GM18867 (cell line): ENCODE results near the gene ASMT.
"Not testable (repeated sequence)": the region's sequence is repeated elsewhere in the genome, so short reads cannot be mapped to it uniquely, and the experiment has no call there.

Experiments
- ATAC-seq: cut with Tn5 transposase; IDR thresholded peaks from one replicate; pipeline ENCODE4 v1.9.1; 2021; ENCODE audit warnings: mild to moderate bottlenecking, moderate library complexity; ENCODE audit not compliant: unreplicated experiment

Gene ASMT

DNA sequence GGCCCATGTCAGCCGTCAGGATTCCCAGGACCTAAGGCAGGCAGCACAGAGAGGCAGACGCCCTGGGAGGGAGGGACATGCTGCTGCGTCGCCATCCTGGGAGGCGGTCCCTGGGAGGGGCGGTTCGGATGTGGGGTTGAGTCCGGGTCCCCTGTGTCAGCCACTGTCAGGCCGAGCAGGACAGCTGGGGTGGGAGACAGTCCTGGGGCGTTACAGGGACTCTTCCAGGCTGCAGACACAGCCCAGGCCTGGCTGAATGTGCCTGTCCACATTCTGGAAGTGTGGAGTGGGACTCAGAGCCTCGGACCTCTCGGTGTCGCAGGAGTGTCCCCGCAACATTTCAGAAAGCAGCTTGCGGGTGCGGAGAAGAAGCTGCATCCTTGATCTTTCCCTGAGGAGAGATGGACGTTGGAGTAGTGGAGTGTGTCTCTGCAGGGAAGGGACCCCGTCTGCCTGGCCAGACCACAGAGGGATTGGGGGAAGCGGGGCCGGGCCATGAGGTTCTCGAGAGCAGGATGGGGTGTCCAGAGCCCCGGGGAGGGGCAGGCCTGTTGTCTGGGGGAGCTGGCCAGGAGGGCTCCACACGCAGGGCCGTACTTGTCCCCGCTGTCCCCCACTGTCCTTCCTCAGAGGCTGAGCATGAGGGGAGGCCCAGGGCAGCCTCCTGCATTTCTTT, 17.4 kb upstream of the ASMT start:
- no peak for ATAC-seq

DNA sequence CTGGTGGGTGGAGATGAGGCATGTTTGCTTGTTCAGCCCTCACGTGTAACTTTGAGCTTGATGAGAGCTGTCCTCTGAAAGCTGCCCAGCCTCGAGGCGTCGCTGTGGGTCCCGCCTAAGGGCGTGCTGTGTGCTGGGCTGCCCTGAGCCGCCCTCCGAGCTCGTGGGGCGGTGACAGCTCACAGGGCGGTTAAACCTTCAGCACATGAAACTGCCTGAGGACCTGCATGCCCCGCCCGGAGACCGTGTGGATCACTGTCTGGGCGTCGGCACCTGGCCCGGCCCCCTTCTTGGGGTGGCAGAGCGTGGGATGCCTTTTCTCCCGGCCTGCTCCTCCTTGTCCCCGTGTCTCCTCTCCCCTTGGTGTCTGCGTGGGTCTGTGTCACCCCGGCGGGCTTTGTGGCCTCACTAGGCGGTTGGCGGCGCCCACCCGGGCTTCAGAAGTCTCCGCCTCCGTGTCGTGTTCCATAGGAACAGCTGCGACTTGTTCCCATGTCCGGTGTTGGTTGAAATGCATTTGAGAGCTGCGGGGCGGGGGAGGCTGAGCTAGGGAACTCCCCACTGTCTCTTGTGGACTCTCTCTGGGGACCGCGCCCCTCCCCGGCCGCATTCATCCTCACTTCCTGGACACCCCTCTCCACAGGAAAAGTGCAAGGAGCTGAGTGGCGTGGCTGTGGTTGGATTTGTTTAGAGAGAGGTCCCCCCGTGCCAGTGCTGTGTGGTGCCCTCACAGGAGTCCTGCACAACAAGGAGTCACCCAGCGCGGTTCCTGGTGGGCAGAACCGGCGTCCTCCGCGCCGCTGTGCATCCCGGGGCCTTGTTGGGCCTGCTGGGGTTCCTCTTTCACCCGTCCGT, 16.6 kb upstream of the ASMT start:
- ATAC-seq: no peak

DNA sequence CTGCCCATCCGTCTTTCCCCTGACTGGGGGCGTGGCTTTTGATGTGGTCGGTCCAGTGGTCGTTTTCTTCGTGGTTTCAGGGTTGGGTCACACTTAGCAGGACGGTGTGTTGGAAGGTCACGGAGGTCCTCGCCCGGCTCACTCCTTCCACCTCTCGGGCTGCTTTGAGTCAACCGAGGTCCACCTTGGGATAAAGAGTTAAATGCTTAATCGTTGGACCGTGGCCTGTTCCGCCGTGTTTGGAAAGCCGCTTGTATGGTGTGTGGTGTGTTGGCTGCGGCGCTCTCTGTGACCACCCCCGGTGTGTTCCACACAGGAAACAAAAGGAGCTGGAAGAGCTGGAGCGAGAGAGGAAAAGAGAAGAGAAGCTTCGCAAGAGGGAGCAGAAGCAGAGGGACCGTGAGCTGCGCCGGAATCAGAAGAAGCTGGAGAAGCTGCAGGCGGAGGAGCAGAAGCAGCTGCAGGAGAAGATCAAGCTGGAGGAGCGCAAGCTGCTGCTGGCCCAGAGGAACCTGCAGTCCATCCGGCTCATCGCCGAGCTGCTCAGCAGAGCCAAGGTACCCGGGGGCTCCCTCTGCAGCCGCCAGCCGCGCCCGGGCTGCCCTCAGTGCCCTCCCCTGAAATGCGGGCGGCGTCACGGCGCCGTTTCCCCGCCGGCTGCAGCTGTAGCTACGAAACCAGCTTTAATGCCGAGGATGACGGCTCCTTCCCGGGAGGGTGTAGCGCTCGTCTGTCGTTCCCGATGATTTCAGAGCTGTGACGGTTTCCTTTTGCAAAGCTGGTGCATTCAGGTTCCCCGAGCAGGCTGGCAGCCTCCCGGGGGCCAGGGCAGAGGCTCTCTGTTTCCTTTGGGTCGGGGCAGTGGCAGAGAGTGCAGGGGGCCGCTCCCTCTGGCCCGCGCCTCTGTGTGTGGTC, 15.7 kb upstream of the ASMT start:
- no peak for ATAC-seq

DNA sequence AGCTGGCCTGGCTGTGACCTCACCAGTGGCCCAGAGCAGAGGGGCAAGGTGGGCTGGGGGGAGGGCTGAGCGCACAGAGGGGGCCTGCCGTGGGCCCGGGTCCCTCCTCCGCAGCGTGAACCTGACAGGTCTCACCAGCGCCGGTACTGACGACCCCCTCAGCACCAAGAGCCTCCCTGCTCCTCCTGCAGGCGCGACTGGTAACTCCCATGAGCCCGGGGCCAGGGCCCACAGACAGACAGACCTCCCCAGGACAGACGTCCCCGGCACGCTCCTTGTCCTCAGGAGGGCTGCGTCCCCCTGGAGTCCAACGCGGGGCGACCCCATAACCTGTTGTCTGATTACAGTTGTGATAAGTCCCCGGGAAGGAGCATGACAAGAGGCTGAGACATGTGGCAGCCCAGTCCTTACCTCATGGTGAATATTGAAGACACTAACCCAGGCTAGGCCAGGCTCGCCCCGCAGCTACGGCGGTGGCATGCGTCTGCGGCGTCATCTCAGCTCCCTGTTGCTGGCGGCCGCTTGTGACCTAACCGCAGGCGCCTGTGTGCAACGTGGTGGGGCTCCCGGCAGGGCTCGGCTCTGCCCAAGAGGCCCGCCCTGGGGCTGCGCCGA, 15.0 kb upstream of the ASMT start:
- no peak for ATAC-seq

DNA sequence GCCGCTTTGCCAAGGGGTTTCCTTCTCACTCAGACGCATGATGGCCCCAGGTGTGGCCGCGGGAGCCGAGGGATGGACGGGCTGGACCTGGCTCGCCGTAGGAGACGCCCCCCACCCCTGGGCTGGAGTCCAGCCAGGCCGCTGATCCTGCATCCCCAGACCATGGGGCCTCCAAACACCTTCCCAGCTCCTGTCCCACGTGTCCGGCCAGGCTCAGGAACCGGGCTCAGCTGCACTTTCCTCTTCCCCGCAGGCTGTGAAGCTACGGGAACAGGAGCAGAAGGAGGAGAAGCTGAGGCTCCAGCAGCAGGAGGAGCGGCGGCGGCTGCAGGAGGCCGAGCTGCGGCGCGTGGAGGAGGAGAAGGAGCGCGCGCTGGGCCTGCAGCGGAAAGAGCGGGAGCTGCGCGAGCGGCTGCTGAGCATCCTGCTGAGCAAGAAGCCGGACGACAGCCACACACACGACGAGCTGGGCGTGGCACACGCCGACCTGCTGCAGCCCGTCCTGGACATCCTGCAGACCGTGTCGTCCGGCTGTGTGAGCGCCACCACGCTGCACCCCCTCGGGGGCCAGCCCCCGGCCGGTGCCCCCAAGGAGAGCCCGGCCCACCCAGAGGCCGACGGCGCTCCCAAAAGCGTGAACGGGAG, 14.3 kb upstream of the ASMT start:
- no peak for ATAC-seq

DNA sequence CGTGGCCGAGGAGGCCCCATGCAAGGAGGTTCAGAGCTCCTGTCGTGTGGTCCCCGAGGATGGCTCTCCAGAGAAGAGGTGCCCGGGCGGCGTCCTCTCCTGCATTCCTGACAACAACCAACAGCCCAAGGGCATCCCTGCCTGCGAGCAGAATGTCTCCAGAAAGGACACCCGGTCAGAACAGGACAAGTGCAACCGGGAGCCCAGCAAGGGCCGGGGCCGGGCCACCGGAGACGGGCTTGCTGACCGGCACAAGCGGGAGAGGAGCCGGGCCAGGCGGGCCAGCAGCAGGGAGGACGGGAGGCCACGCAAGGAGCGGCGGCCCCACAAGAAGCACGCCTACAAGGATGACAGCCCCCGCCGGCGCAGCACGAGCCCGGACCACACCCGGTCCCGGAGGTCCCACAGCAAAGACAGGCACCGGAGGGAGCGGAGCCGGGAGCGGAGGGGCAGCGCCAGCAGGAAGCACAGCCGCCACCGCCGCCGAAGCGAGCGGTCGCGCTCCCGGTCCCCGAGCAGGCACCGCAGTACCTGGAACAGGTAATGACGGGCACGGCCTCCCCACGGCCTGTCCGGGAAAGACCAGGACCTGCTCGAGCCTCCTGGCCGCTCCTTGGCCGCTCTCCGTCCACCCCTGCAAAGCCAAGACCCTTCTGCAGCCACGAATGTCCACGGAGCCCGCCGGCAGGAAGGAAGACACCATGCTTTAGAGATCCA, 13.7 kb upstream of the ASMT start:
- ATAC-seq: no peak

DNA sequence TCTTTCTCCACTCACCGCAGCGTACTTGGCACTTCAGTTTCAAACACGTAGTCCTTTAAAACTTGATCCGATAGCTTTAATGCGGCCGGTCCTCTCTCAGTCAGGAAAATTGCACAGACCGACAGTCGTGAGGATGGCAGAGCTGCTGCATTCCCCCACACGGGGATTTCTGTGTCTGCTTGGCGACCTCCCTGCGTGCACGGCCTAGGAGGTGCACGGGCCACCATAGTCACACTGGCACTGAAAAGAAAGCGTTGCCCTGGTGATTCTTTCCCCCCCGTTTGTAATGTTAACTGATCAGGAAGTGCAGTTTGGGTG, 13.1 kb upstream of the ASMT start:
- ATAC-seq: no peak

DNA sequence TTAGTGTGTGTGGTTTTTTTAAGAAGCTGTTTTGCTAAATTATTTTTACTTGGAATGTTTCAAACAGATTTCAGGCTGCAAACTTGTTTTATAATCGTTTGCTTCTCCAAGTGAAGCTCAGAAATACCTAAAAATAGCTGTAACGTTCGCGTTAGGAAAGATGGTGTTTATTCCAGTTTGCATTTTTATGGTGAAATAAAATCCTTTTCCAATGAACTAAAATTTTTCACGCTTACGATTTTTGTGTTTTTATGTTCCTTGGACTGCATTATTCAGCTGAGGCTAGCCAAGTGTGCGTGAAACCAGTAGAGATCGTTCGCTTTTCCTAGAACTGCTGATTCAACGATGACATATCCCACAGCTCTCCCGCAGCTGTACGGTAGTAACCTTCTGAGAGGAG, 12.6 kb upstream of the ASMT start:
- no peak for ATAC-seq

DNA sequence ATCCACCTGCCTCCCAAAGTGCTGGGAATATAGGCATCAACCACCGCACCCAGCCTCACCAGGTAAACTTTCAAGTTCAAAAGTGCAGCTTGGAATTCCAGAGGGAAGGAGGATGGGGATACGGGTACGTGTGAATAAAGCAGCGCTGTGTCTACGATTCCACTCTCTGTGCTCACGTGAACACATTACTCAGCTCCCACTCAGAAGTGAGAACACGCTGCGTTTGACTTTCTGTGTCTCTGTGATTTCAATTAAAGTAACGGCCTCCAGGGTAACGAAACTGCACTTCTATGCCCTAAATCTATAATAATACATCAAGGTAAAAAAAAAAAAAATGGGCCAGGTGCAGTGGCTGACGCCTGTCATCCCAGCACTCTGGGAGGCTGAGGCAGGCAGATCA, 8.4 kb upstream of the ASMT start:
- no peak for ATAC-seq

DNA sequence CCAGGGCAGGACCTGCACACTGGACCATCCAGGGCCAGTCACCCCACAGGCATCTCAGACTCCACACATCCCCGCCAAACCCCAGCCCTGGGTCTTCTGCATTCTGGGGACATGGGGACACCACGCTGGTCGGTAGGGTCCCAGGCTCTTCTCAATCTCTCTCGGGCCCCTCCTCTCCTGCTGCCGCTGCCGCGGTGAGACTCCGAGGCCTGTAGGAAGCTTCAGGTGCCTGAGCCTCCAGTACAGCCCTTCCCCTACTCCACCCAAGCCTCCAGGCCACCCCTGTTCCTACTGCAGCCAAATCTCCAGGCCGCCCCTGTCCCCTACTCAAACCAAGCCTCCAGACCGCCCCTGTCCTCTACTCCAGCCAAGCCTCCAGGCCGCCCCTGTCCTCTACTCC, 5.5 kb upstream of the ASMT start:
- no peak for ATAC-seq

DNA sequence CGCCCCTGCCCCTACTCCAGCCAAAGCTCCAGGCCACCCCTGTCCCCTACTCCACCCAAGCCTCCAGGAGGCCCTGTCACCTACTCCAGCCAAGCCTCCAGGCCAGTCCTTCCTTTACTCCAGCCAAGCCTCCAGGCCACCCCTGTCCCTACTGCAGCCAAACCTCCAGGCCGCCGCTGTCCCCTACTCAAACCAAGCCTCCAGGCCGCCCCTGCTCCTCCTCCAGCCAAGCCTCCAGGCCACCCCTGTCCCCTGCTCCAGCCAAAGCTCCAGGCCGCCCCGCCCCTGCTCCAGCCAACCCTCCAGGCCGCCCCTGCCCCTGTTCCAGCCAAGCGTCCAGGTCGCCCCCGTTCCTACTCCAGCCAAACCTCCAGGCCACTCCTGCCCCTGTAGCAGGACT, 5.1 kb upstream of the ASMT start:
- no peak for ATAC-seq

DNA sequence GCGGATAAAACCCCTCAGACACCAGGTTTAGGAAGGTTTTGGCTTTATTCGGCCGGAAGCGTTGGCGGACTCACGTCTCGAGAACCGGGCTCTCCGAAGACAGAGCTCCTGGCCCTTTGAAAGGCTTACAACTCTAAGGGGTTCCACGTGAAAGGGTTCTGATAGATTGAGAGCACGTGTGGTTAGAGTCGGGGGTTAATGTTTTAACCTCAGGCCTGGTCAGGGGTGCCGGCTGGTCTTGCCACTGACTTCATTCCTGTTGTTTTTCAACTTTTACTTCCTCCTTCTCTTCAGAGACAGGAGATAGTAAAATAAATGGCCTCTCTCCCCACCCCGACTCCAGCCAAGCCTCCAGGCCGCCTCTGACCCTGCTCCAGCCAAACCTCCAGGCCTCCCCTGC, 4.7 kb upstream of the ASMT start:
- no peak for ATAC-seq

DNA sequence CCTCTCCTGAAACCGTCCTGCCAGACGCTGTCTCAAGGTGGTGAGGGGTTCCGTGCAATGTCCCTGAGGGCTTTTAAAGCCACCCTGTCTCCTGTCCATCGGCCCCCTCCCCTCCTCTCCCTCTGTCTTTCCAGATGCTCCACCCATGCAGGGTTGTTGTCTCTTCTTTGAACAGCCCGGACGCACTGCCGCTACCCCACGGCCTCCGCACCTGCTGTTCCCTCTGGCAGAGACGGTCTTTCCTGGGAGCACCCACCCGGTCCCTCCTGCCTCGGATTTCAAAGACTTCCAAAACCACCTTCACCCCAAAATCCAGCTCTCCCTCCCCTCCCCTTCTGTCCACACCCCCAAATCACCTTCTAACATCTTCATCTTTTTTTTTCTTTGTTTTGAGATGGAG, 4.1 kb upstream of the ASMT start:
- ATAC-seq: no peak

DNA sequence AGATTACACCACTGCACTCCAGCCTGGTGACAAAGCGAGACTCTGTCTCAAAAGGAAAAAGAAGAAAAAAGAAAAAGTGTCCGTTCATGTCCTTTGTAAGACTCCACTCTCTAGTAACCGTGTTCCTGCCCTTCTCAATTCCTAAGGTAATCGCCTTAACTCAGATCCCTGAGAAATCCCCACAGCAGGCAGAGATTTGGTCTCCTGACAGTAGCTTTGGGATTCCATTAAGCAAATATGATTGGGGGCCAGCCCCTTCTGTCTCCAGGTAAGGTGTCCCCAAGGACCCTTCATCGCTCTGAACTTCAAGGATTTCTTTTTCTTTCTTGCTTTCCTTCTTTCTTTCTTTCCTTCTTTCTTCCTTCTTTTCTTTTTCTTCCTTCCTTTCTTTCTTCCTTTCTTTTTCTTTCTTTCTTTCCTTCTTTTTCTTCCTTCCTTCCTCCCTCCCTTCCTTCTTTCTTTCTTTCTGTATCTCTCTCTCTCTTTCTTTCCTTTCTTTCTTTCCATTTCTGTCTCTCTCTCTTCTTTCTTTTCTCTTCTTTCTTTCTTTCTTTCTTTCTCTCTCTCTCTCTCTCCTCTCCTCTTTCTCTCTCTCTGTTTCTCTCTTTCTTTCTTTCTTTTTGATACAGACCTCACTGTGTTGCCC, 2.1 kb upstream of the ASMT start:
- no peak for ATAC-seq

DNA sequence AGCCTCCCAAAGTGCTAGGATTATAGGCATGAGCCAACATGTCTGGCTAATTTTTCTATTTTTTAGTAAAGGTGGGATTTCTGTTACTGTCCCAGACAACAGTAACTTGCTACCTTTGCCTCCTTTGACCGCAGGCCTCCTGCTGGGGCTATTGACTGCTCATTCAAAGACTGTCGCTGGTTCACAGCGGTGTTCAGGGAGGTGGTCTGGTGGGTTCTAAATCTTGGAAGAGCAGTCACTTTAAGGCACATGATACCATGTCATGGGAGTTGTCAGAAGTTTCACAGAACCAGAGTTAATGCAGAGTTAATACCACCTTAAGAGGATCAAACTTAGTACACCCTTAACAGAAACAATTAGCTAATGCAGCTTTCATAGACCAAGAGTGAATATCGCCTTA, 3.8 kb downstream of the ASMT start:
- ATAC-seq: no peak

DNA sequence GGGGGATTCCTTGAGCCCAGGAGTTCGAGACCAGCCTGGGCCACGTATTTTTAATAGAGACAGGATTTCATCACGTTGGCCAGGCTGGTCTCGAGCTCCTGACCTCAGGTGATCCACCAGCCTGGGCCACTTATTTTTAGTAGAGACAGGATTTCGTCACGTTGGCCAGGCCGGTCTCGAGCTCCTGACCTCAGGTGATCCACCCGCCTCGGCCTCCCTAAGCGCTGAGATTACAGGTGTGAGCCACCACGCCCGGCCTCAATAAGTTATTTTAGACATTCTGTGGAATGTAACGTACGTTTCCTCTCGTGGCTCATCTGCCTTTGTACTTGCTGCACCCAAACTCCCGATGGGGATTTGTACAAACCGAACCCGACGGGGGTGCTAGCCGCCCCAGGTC, 8.8 kb downstream of the ASMT start:
- no peak for ATAC-seq

DNA sequence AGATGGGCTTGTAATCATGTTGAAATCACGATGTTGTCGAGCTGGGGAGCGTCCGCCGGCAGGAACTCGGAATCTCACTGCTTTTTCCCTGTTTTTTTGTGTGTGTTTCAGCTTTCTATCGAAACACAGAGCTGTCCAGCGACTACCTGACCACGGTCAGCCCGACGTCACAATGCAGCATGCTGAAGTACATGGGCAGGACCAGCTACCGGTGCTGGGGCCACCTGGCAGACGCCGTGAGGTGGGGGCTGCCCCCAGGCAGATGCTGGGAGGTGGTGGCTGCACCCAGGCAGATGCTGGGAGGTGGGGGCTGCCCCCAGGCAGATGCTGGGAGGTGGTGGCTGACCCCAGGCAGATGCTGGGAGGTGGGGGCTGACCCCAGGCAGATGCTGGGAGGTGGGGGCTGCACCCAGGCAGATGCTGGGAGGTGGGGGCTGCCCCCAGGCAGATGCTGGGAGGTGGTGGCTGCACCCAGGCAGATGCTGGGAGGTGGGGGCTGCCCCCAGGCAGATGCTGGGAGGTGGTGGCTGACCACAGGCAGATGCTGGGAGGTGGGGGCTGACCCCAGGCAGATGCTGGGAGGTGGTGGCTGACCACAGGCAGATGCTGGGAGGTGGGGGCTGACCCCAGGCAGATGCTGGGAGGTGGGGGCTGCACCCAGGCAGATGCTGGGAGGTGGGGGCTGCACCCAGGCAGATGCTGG, 9.4 kb downstream of the ASMT start:
- ATAC-seq: not testable (repeated sequence)

DNA sequence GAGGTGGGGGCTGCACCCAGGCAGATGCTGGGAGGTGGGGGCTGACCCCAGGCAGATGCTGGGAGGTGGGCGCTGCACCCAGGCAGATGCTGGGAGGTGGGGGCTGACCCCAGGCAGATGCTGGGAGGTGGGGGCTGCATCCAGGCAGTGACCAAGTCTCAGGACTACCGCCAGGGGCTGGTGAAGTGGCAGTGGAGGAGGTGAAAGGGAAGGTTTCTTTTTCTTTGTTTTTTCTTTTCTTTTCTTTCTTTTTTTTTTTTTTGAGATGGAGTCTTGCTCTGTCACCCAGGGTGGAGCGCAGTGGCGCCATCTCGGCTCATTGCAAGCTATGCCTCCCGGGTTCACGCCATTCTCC, 10.0 kb downstream of the ASMT start:
- ATAC-seq: not testable (repeated sequence)

DNA sequence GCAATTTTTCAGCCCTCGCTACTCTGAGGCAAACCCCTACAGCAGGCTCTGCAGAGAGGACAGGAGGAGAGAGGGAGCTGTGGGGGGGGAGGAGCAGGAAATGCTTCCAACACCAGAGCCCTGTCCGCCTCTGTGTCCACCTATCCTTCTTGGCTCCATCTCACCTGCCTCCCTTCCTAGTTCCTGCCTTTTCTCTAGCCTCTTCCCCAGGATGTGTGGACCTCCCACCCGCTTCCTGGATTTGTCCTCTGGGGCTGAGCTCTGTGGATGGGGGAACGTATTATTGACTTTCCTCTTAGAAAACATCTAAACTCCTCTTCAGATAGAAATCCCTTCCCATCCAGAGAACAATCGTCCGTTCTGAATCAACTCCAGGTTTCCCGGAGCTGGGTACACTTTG, 14.4 kb downstream of the ASMT start:
- ATAC-seq: no peak
